Measurements from ENCODE around the gene PPP1R9B.

- TF ChIP-seq CTCF (IDR thresholded peaks at IDR 0.05; ENCODE audit: low read depth, low read length, poor library complexity, severe bottlenecking) (no peak), EZH2phosphoT487 (IDR thresholded peaks at IDR 0.05; ENCODE audit: borderline replicate concordance, low read length) (no peak)
Observed at GRCh38 chr17:50152736-50153135, 2.3 kb upstream of the PPP1R9B start.
